Thoracic aorta (tissue), 2 donors: Measurements from ENCODE around the gene PREP. TPM values are rescaled to one million over a fixed set of nuclear protein-coding genes. Genes with fewer than 3 reads are reported as not detected.

Experiments
- ATAC-seq: fragments of 150-250 bp; one replicate; pipeline ENCODE4 v1.8.0; 2017; ENCODE audit warnings: low read depth; ENCODE audit not compliant: insufficient number of reproducible peaks, low FRiP score
- DNase-seq: peaks from one replicate; pipeline ENCODE4 v3.0.0-alpha.2; 2020; ENCODE audit warnings: low spot score
- H3K27ac ChIP-seq, 2 donors: fragments of 200-600 bp; sonication (generic); 1 replicate in 1 of 2; 2 replicates in 1 of 2; pipeline ENCODE4 v1.5.1; 2016; ENCODE audit warnings: mild to moderate bottlenecking in 2 of 2, moderate library complexity in 2 of 2
- H3K27me3 ChIP-seq: fragments of 200-600 bp; sonication (generic); replicated peaks from 2 replicates; pipeline ENCODE4 v1.6.0; 2016; ENCODE audit warnings: mild to moderate bottlenecking; ENCODE audit not compliant: insufficient read depth
- H3K36me3 ChIP-seq: fragments of 200-600 bp; sonication (generic); one replicate; pipeline ENCODE4 v1.5.1; 2016
- H3K4me1 ChIP-seq, 2 donors: fragments of 200-600 bp; sonication (generic); 1 replicate in 1 of 2; 2 replicates in 1 of 2; pipeline versions ENCODE4 v1.5.1 to v1.6.0; 2016; ENCODE audit warnings: low read depth in 2 of 2, mild to moderate bottlenecking in 1 of 2; ENCODE audit not compliant: control insufficient read depth in 1 of 2
- H3K4me3 ChIP-seq: fragments of 200-600 bp; sonication (generic); 2 replicates; pipeline ENCODE4 v1.5.1; 2016; ENCODE audit warnings: mild to moderate bottlenecking
- H3K9me3 ChIP-seq: fragments of 200-600 bp; sonication (generic); 2 replicates; pipeline ENCODE4 v1.5.1; 2016
- CTCF ChIP-seq: fragments of 200-600 bp; sonication (generic); IDR thresholded peaks from one replicate; pipeline ENCODE4 v1.5.1; 2019; ENCODE audit warnings: antibody characterized with exemption
- total RNA-seq, 2 donors: library from RNA; depleted of rRNA; stranded (reverse); fragments of >200 nt; gene quantifications; one replicate each; pipeline versions ENCODE4 v1.1.0 to v1.2.3, GENCODE V29; 2016

Gene PREP
- total RNA-seq, 2 donors from 2014 or later = 12.6 to 17.9 TPM

GRCh38 chr6:105280033-105280432 is 122.8 kb downstream of the PREP start:
- H3K4me1 ChIP-seq = no peaks in the 10 kb centered on the region
- no peaks in the 10 kb centered on the region for H3K9me3 ChIP-seq
- no peak for DNase-seq
- no peaks in the 10 kb centered on the region for H3K27me3 ChIP-seq
- H3K27ac ChIP-seq = no peak overlapping the region
- no peak overlapping the region for H3K4me3 ChIP-seq
- ATAC-seq = no peak
- H3K36me3 ChIP-seq = peaks cover 27% of the 10 kb centered on the region
- no peak for TF ChIP-seq CTCF

GRCh38 chr6:105279463-105279862 is 123.4 kb downstream of the PREP start:
- ATAC-seq = no peak
- DNase-seq = no peak

GRCh38 chr6:105278813-105279212 is 124.1 kb downstream of the PREP start:
- no peak for TF ChIP-seq CTCF
- Histone ChIP-seq H3K27ac (no peak overlapping the region), H3K4me3 (no peak overlapping the region), H3K36me3 (peaks cover 27% of the 10 kb centered on the region), H3K9me3 (no peaks in the 10 kb centered on the region), H3K4me1 (no peaks in the 10 kb centered on the region), H3K27me3 (no peaks in the 10 kb centered on the region)
- ATAC-seq = no peak
- DNase-seq = no peak

More at GRCh38 chr6:105279463-105279862, 123.4 kb downstream of the PREP start:
- H3K36me3 ChIP-seq = peaks cover 27% of the 10 kb centered on the region
- no peak overlapping the region for H3K27ac ChIP-seq
- no peaks in the 10 kb centered on the region for H3K27me3 ChIP-seq
- no peaks in the 10 kb centered on the region for H3K4me1 ChIP-seq
- H3K4me3 ChIP-seq = no peak overlapping the region
- no peaks in the 10 kb centered on the region for H3K9me3 ChIP-seq
- TF ChIP-seq CTCF = no peak

- ATAC-seq = no peak
- Histone ChIP-seq H3K36me3 (peaks cover 27% of the 10 kb centered on the region), H3K27ac (no peak overlapping the region), H3K4me3 (no peak overlapping the region), H3K4me1 (no peaks in the 10 kb centered on the region), H3K9me3 (no peaks in the 10 kb centered on the region), H3K27me3 (no peaks in the 10 kb centered on the region)
- no peak for DNase-seq
- TF ChIP-seq CTCF = no peak
These were observed 124.8 kb downstream of the PREP start for GRCh38 chr6:105278035-105278434.

GRCh38 chr6:105276374-105276773 is 126.5 kb downstream of the PREP start:
- Histone ChIP-seq H3K27ac (no peak overlapping the region), H3K4me3 (no peak overlapping the region), H3K27me3 (no peaks in the 10 kb centered on the region), H3K36me3 (peaks cover 15% of the 10 kb centered on the region), H3K9me3 (no peaks in the 10 kb centered on the region), H3K4me1 (no peaks in the 10 kb centered on the region)
- TF ChIP-seq CTCF = no peak
- ATAC-seq (no peak), DNase-seq (no peak)
